Loucy (cell line): ENCODE measurements around the gene MFSD6.

Experiments
- H2AFZ ChIP-seq: fragments of 200-600 bp; sonication (generic); 2 replicates; pipeline ENCODE4 v1.6.0; 2016; ENCODE audit warnings: antibody characterized with exemption, mild to moderate bottlenecking, low read length, moderate library complexity
- H3F3A ChIP-seq: fragments of 200-600 bp; 2 replicates; pipeline ENCODE4 v1.6.0; 2016; ENCODE audit warnings: antibody characterized with exemption, low read depth, mild to moderate bottlenecking
- H3K27me3 ChIP-seq: fragments of 200-600 bp; sonication (generic); 2 replicates; pipeline ENCODE4 v1.6.1; 2014; ENCODE audit warnings: low read length, mild to moderate bottlenecking; ENCODE audit not compliant: insufficient read depth, poor library complexity, severe bottlenecking
- H3K36me3 ChIP-seq: fragments of 200-600 bp; sonication (generic); 2 replicates; pipeline ENCODE4 v1.6.1; 2016; ENCODE audit warnings: low read length; ENCODE audit not compliant: insufficient read depth
- H3K4me1 ChIP-seq: fragments of 200-600 bp; sonication (generic); 2 replicates; pipeline ENCODE4 v1.5.1; 2014; ENCODE audit warnings: low read length, mild to moderate bottlenecking; ENCODE audit not compliant: insufficient read depth, poor library complexity, severe bottlenecking
- H3K4me2 ChIP-seq: fragments of 200-600 bp; sonication (generic); 2 replicates; pipeline ENCODE4 v1.6.0; 2014; ENCODE audit warnings: antibody characterized with exemption, low read length, low read depth, mild to moderate bottlenecking; ENCODE audit not compliant: poor library complexity, severe bottlenecking
- H3K4me3 ChIP-seq: fragments of 200-600 bp; sonication (generic); 2 replicates; pipeline ENCODE4 v1.5.1; 2014; ENCODE audit warnings: low read length, mild to moderate bottlenecking, mixed read lengths; ENCODE audit not compliant: poor library complexity, severe bottlenecking
- H3K79me2 ChIP-seq: fragments of 200-600 bp; sonication (generic); 2 replicates; pipeline ENCODE4 v1.6.1; 2014; ENCODE audit warnings: low read length; ENCODE audit not compliant: insufficient read depth
- H3K9ac ChIP-seq: fragments of 200-600 bp; sonication (generic); 2 replicates; pipeline ENCODE4 v1.6.0; 2014; ENCODE audit warnings: mild to moderate bottlenecking, low read depth, low read length, moderate library complexity; ENCODE audit not compliant: poor library complexity, severe bottlenecking
- H3K9me2 ChIP-seq: fragments of 200-600 bp; sonication (generic); replicated peaks from 2 replicates; pipeline ENCODE4 v1.6.1; 2016; ENCODE audit warnings: low read depth, low read length, mixed read lengths
- H3K9me3 ChIP-seq: fragments of 200-600 bp; sonication (generic); 2 replicates; pipeline ENCODE4 v1.6.1; 2014; ENCODE audit warnings: mild to moderate bottlenecking, antibody characterized with exemption, low read length, low read depth; ENCODE audit not compliant: insufficient read depth
- H4K20me1 ChIP-seq: fragments of 200-600 bp; sonication (generic); 2 replicates; pipeline ENCODE4 v1.6.0; 2014; ENCODE audit warnings: antibody characterized with exemption, low read length, mild to moderate bottlenecking; ENCODE audit not compliant: insufficient read depth, poor library complexity, severe bottlenecking
- EZH2phosphoT487 ChIP-seq: fragments of 200-600 bp; IDR thresholded peaks from 2 replicates; pipeline ENCODE4 v1.6.1; 2018; ENCODE audit warnings: antibody characterized with exemption, mild to moderate bottlenecking, moderate library complexity, borderline replicate concordance
- TF ChIP-seq, protein P1 (sequence below): fragments of 200-600 bp; sonication (generic); conservative IDR thresholded peaks from 2 replicates; pipeline ENCODE4 v1.5.1; 2014; ENCODE audit warnings: mild to moderate bottlenecking, antibody characterized with exemption, low read length

The MFSD6 gene

GRCh38 chr2:190547886-190548285 lies 139.7 kb downstream of the MFSD6 start:
- Histone ChIP-seq H3K4me2 (no peak overlapping the region), H4K20me1 (no peaks in the 10 kb centered on the region), H2AFZ (no peak overlapping the region), H3K4me1 (peaks cover 17% of the 10 kb centered on the region), H3K9me3 (no peaks in the 10 kb centered on the region), H3K79me2 (no peaks in the 10 kb centered on the region), H3K9me2 (no peaks in the 10 kb centered on the region), H3F3A (no peaks in the 10 kb centered on the region), H3K4me3 (no peak overlapping the region), H3K36me3 (no peaks in the 10 kb centered on the region), H3K9ac (no peak overlapping the region), H3K27me3 (no peaks in the 10 kb centered on the region)
- TF ChIP-seq, protein P1, sequence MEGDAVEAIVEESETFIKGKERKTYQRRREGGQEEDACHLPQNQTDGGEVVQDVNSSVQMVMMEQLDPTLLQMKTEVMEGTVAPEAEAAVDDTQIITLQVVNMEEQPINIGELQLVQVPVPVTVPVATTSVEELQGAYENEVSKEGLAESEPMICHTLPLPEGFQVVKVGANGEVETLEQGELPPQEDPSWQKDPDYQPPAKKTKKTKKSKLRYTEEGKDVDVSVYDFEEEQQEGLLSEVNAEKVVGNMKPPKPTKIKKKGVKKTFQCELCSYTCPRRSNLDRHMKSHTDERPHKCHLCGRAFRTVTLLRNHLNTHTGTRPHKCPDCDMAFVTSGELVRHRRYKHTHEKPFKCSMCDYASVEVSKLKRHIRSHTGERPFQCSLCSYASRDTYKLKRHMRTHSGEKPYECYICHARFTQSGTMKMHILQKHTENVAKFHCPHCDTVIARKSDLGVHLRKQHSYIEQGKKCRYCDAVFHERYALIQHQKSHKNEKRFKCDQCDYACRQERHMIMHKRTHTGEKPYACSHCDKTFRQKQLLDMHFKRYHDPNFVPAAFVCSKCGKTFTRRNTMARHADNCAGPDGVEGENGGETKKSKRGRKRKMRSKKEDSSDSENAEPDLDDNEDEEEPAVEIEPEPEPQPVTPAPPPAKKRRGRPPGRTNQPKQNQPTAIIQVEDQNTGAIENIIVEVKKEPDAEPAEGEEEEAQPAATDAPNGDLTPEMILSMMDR, result no peak
- no peak for TF ChIP-seq EZH2phosphoT487

GRCh38 chr2:190550137-190550536 lies 142.0 kb downstream of the MFSD6 start:
- H4K20me1 ChIP-seq, result no peaks in the 10 kb centered on the region
- TF ChIP-seq, protein P1, result no peak
- no peak for TF ChIP-seq EZH2phosphoT487
- H3K4me1 ChIP-seq, result peaks cover 17% of the 10 kb centered on the region
- H2AFZ ChIP-seq, result no peak overlapping the region
- no peaks in the 10 kb centered on the region for H3F3A ChIP-seq
- H3K79me2 ChIP-seq, result no peaks in the 10 kb centered on the region
- H3K4me2 ChIP-seq, result no peak overlapping the region
- no peaks in the 10 kb centered on the region for H3K27me3 ChIP-seq
- H3K36me3 ChIP-seq, result no peaks in the 10 kb centered on the region
- H3K4me3 ChIP-seq, result no peak overlapping the region
- H3K9me3 ChIP-seq, result no peaks in the 10 kb centered on the region
- no peaks in the 10 kb centered on the region for H3K9me2 ChIP-seq
- H3K9ac ChIP-seq, result no peak overlapping the region
